GM21786 (cell line): Measurements from ENCODE around the gene DPH1.

Experiments
- ATAC-seq: cut with Tn5 transposase; IDR thresholded peaks from one replicate; pipeline ENCODE4 v1.9.1; 2021; ENCODE audit not compliant: unreplicated experiment

DPH1 gene

DNA sequence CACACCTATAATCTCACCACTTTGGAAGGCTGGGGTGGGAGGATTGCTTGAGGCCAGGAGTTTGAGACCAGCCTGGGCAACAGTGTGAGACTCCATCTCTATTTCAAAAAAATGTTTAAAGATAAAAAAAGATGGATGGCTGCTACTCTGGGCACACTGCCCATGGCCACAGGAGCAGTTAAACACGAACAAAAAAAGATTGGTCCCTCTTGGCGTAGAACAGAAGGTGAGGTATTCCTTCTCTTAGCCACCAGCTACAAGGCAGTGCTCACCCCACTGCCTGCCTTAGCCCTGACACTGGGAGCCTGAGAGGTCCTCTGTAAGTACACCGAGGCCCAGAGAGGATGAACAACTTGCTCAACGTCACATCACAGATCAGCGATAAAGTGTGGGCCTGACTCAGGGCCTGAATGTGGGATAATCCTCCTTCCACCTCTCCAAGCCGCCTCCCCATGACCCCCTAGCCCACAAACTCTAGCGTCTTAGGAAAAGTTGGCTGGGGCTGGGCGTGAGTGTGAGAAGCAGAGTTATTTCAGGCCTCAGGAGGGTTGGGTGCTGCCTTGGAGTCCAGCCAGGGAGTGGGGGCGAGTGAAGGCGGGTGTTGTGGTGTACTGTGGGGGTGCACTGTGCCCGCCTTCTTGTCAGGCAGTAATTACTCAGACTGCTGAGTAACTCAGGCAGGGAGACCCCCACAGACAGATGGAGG, 2.3 kb upstream of the DPH1 start:
- no peak for ATAC-seq

- ATAC-seq: no peak
Measured at GRCh38 chr17:2028234-2028614, 1.7 kb upstream of the DPH1 start.

GRCh38 chr17:2028737-2029136, 1.2 kb upstream of the DPH1 start:
- no peak for ATAC-seq

GRCh38 chr17:2030779-2031163, 818 bp downstream of the DPH1 start:
- no peak for ATAC-seq

GRCh38 chr17:2033153-2033552, 3.2 kb downstream of the DPH1 start:
- no peak for ATAC-seq

- ATAC-seq: no peak
Measured at GRCh38 chr17:2034157-2034556, 4.2 kb downstream of the DPH1 start.

GRCh38 chr17:2034806-2035540, 5.0 kb downstream of the DPH1 start:
- ATAC-seq: no peak

- no peak for ATAC-seq
Measured at GRCh38 chr17:2035541-2036488, 5.9 kb downstream of the DPH1 start.

- no peak for ATAC-seq
Measured at GRCh38 chr17:2037155-2037554, 7.2 kb downstream of the DPH1 start.

GRCh38 chr17:2040219-2040827, 10.4 kb downstream of the DPH1 start:
- no peak for ATAC-seq

GRCh38 chr17:2040942-2041560, 11.1 kb downstream of the DPH1 start:
- no peak for ATAC-seq

DNA sequence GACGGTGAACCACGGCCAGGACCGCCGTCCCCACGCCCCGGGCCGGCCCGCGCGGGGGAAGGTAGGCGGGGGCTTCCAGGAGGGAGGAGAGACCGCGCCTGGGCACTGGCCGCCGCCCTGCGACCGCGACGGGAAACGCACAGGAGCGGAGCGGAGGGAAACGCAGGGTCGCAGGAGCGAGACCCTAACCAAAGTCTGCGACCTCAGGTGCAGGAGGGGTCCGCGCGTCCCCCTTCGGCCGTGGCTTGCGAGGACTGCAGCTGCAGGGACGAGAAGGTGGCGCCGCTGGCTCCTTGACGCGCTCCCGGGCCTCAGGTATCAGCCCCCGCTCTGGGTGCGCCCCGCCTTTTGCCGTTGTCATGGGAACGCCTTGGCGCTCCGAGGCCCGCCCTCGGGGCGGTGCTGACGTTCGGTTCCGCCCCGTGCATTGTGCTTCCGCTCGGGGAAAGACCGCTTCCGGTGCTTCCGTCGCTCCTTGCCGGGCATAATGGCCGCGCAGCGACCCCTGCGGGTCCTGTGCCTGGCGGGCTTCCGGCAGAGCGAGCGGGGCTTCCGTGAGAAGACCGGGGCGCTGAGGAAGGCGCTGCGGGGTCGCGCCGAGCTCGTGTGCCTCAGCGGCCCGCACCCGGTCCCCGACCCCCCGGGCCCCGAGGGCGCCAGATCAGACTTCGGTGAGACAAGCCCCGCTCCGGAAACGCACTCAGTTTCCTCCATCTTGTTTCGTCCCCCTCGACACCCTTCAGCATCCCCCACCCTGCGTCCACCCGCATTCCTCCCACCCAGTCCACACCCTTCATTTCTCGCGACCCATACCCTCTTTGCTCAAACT, 11.8 kb downstream of the DPH1 start, which contains the start of gene OVCA2:
OVCA2 (plus strand) TSS at position 462 of the 829 bp plus-strand sequence; CDS start at position 488, 26 bp downstream.
- ATAC-seq: peak; percentile 89

DNA sequence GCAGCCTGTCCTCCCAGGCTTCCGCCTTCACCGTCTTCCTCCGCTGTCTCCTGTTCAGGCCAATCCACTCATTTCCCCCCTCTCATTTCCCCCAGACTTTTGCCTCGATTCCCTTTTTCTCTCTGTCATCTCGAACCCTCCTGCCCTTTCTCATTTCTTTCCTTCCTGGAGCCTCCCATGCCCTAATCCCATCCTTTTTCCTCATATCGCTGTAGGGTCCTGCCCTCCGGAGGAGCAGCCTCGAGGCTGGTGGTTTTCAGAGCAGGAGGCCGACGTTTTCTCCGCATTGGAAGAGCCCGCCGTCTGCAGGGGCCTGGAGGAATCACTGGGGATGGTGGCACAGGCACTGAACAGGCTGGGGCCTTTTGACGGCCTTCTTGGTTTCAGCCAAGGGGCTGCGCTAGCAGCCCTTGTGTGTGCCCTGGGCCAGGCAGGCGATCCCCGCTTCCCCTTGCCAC, 12.5 kb downstream of the DPH1 start:
- no peak for ATAC-seq

GRCh38 chr17:2042933-2043332, 13.0 kb downstream of the DPH1 start:
- no peak for ATAC-seq

DNA sequence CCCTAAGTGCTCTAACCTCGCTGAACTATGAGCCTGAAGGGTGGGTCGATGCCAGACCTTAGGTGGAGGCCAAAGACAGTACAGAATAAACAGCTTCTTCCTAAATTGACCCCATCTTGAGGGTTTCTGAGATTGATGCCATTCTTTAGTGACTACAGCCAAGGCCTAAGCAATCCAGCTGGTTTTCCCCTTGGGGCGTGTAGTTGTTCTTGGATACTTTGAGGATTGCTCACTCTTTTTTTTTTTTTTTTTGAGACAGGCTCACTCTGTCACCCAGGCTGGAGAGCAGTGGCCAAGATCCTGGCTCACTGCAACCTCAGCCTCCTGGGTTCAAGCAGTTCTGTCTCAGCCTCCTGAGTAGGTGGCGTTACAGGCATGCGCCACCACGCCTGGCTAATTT, 13.8 kb downstream of the DPH1 start:
- ATAC-seq: no peak

DNA sequence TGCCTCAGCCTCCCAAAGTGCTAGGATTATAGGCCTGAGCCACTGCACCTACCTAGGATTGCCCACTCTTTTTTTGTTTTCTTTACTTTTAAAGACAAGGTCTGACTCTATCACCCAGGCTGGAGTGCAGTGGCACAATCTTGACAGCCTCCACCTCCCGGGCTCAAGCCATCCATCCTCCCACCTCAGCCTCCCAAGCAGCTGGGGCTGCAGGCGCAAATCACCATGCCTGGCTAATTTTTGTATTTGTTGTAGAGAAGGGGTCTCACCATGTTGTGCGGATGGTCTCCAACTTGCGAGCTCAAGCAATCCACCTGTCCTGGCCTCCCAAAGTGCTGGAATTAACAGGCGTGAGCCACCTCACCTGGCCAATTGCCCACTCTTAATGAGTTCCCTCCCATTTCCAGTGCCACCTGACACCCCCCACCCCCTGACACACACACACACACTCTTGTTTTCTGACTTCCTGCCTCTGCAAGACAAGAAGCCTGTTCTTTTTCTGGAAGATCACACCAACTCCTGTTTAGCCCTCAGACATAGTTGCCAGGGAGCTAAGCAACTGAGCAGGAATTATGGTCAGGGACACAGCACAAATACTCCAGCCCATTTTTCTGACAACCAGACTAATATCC, 14.4 kb downstream of the DPH1 start:
- no peak for ATAC-seq

GRCh38 chr17:2047590-2047989, 17.6 kb downstream of the DPH1 start:
- no peak for ATAC-seq

- no peak for ATAC-seq
Measured at GRCh38 chr17:2048805-2049204, 18.9 kb downstream of the DPH1 start.
